ENCODE results near the gene DRC1. TPM values are rescaled to one million over a fixed set of nuclear protein-coding genes. Genes with fewer than 3 reads are reported as not detected.

DRC1 gene
- total and polyA plus RNA-seq, 7 donors, result 0.06 to 0.54 TPM; not detected in 5

GRCh38 chr2:26488463-26489212 lies 86.9 kb downstream of the DRC1 start:
- Histone ChIP-seq H3K4me3 (no peak overlapping the region), H3K36me3 (no peaks in the 10 kb centered on the region), H3K9me3 (no peaks in the 10 kb centered on the region), H3K27ac (no peak overlapping the region), H3K4me1 (no peaks in the 10 kb centered on the region), H3K27me3 (peaks cover 0 to 5% (median 0%) of the 10 kb centered on the region in 3 donors)
- no peak for DNase-seq
- no peak for TF ChIP-seq POLR2AphosphoS5 (IDR thresholded peaks at IDR 0.05)
- no peak for TF ChIP-seq POLR2A (IDR thresholded peaks at IDR 0.05)
- no peak for TF ChIP-seq CTCF (IDR thresholded peaks at IDR 0.05)
- no peak for TF ChIP-seq EP300 (IDR thresholded peaks at IDR 0.05)
- intact Hi-C loops (cut with DNase I), result no loop called here
- 91 to 92% methylated on average over 20 of the region's 20 CpGs for WGBS, 2 donors

GRCh38 chr2:26489213-26489850 lies 87.6 kb downstream of the DRC1 start:
- H3K36me3 ChIP-seq, result no peaks in the 10 kb centered on the region
- no peaks in the 10 kb centered on the region for H3K9me3 ChIP-seq
- TF ChIP-seq EP300 (IDR thresholded peaks at IDR 0.05) (no peak), POLR2A (IDR thresholded peaks at IDR 0.05) (no peak), POLR2AphosphoS5 (IDR thresholded peaks at IDR 0.05) (no peak), CTCF (IDR thresholded peaks at IDR 0.05) (no peak)
- no peak overlapping the region for H3K4me3 ChIP-seq
- no peaks in the 10 kb centered on the region for H3K4me1 ChIP-seq
- H3K27me3 ChIP-seq, result peaks cover 0 to 5% (median 0%) of the 10 kb centered on the region in 3 donors
- 88% methylated on average over 19 of the region's 19 CpGs for WGBS, 2 donors
- no peak for DNase-seq
- no peak overlapping the region for H3K27ac ChIP-seq
- intact Hi-C loops (cut with DNase I), result no loop called here

GRCh38 chr2:26491563-26492167 lies 89.9 kb downstream of the DRC1 start:
- Histone ChIP-seq H3K9me3 (no peaks in the 10 kb centered on the region), H3K4me1 (no peaks in the 10 kb centered on the region), H3K4me3 (no peak overlapping the region), H3K36me3 (no peaks in the 10 kb centered on the region), H3K27ac (no peak overlapping the region), H3K27me3 (no peaks in the 10 kb centered on the region)
- DNase-seq, result no peak
- TF ChIP-seq CTCF (IDR thresholded peaks at IDR 0.05), result no peak
- intact Hi-C loops (cut with DNase I), result no loop called here
- 58 to 81% methylated on average over 8 of the region's 8 CpGs for WGBS, 2 donors

GRCh38 chr2:26492749-26493515 lies 91.2 kb downstream of the DRC1 start:
- Histone ChIP-seq H3K36me3 (no peaks in the 10 kb centered on the region), H3K27ac (no peak overlapping the region), H3K27me3 (no peaks in the 10 kb centered on the region), H3K9me3 (no peaks in the 10 kb centered on the region), H3K4me3 (no peak overlapping the region), H3K4me1 (no peaks in the 10 kb centered on the region)
- 72 to 84% methylated on average over 7 of the region's 7 CpGs for WGBS, 2 donors
- intact Hi-C loops (cut with DNase I), result no loop called here
- TF ChIP-seq EP300 (IDR thresholded peaks at IDR 0.05), result no peak
- TF ChIP-seq CTCF (IDR thresholded peaks at IDR 0.05), result no peak
- TF ChIP-seq POLR2A (IDR thresholded peaks at IDR 0.05), result no peak
- no peak for TF ChIP-seq POLR2AphosphoS5 (IDR thresholded peaks at IDR 0.05)
- DNase-seq, result no peak
